Parathyroid adenoma (tissue), 2 donors: ENCODE results near the gene ST8SIA5.

Experiments
- H2AFZ ChIP-seq: fragments of 300-600 bp; sonication (generic); one replicate; pipeline ENCODE4 v1.7.0; 2017; ENCODE audit warnings: antibody characterized with exemption, mild to moderate bottlenecking
- H3K27ac ChIP-seq: fragments of 300-600 bp; sonication (generic); one replicate; pipeline ENCODE4 v1.7.0; 2017
- H3K27me3 ChIP-seq: fragments of 300-600 bp; sonication (generic); one replicate; pipeline ENCODE4 v1.7.0; 2017; ENCODE audit warnings: low read length; ENCODE audit not compliant: control insufficient read depth, insufficient read depth
- H3K36me3 ChIP-seq: fragments of 300-600 bp; sonication (generic); one replicate; pipeline ENCODE4 v1.7.0; 2017; ENCODE audit warnings: low read length; ENCODE audit not compliant: control insufficient read depth, insufficient read depth
- H3K4me1 ChIP-seq: fragments of 300-600 bp; sonication (generic); one replicate; pipeline ENCODE4 v1.7.0; 2017; ENCODE audit warnings: control low read depth
- H3K4me2 ChIP-seq: fragments of 300-600 bp; sonication (generic); one replicate; pipeline ENCODE4 v1.7.0; 2017; ENCODE audit warnings: low read length
- H3K4me3 ChIP-seq: fragments of 300-600 bp; sonication (generic); one replicate; pipeline ENCODE4 v1.7.0; 2017; ENCODE audit warnings: low read depth, low read length
- H3K79me2 ChIP-seq: fragments of 300-600 bp; sonication (generic); one replicate; pipeline ENCODE4 v1.7.0; 2017; ENCODE audit warnings: control low read depth
- H3K9ac ChIP-seq: fragments of 300-600 bp; sonication (generic); one replicate; pipeline ENCODE4 v1.7.0; 2017; ENCODE audit warnings: mild to moderate bottlenecking
- H3K9me3 ChIP-seq: fragments of 300-600 bp; sonication (generic); one replicate; pipeline ENCODE4 v1.7.0; 2017; ENCODE audit warnings: low read length; ENCODE audit not compliant: control insufficient read depth
- TF ChIP-seq, protein P1 (sequence below): fragments of 300-600 bp; sonication (generic); IDR thresholded peaks from one replicate; pipeline ENCODE4 v1.7.0; 2017; ENCODE audit warnings: antibody characterized with exemption, mild to moderate bottlenecking
- donor health status: primary hyperparathyroidism.

Gene ST8SIA5

DNA sequence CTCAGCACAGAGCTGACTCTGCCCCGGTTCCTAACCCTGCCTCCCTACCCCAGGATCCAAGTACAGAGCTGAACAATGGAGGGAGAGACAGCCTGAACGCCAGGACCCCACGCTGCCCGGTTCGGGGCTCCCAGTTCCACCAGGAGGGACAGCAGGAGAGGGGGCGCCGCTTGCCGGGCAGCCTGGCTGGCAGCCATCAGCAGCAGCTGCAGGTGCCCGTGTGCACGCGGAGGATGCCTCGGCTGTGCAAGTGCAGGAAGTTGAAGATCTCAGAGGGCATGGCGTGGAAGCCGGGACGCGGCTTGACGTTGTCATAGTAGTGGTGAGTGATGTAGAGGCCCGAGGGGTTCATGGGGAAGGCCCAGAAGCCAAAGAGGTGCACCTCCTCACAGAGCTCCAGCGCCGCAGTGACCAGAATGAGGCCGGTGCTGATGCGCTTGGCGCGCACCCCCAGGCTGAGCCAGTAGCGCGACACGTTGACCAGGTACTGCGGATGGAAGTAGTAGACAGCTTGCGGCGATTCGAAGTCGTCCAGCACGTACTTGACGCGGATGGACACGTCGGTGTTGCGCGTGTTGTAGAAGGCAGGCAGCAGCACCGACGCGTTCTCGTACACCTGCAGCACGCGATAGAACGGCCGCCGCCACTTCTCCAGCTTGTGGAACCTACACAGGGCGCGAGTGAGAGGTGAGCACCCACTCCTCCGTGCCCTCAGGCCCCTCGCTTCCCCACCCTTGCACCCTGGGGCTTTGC is 76.8 kb downstream of the ST8SIA5 start:
- Histone ChIP-seq H3K9ac (no peak overlapping the region), H3K79me2 (peaks cover 5% of the 10 kb centered on the region), H3K9me3 (no peaks in the 10 kb centered on the region), H3K36me3 (no peaks in the 10 kb centered on the region), H2AFZ (no peak overlapping the region), H3K4me1 (peaks cover 30% of the 10 kb centered on the region), H3K27ac (no peak overlapping the region), H3K4me2 (no peak overlapping the region), H3K4me3 (no peak overlapping the region), H3K27me3 (no peaks in the 10 kb centered on the region)
- TF ChIP-seq, protein P1, sequence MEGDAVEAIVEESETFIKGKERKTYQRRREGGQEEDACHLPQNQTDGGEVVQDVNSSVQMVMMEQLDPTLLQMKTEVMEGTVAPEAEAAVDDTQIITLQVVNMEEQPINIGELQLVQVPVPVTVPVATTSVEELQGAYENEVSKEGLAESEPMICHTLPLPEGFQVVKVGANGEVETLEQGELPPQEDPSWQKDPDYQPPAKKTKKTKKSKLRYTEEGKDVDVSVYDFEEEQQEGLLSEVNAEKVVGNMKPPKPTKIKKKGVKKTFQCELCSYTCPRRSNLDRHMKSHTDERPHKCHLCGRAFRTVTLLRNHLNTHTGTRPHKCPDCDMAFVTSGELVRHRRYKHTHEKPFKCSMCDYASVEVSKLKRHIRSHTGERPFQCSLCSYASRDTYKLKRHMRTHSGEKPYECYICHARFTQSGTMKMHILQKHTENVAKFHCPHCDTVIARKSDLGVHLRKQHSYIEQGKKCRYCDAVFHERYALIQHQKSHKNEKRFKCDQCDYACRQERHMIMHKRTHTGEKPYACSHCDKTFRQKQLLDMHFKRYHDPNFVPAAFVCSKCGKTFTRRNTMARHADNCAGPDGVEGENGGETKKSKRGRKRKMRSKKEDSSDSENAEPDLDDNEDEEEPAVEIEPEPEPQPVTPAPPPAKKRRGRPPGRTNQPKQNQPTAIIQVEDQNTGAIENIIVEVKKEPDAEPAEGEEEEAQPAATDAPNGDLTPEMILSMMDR, result no peak

DNA sequence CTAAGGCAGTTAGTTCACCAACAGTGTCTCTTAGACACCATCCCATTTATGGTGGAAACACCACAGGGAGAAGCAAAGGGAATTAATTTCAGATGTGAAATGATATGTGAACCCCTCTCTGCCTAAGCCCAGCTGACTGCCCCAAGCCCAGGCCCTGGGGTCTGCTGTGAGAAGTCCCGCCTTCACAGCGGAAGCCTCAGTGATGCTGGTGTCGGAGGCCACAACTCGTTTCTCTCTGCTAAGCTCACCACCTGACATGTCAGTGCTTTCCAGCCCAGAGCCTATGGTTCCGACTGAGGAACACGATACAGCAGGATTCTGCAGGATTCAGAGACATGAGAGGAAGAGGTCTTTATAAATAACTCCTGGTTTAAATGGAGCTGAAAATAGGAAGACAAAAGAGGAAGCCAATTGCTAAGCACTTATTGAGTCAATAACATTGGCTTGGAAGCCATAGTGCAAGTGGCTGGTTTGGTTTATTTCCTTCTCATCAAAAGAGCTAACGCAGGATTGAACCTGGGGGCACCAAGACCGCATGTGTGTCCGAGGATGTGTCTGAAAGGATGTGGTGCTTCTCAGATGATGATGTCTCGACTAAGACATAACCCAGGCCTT is 78.0 kb downstream of the ST8SIA5 start:
- H3K4me3 ChIP-seq, result no peak overlapping the region
- TF ChIP-seq, protein P1, result no peak
- no peak overlapping the region for H2AFZ ChIP-seq
- no peak overlapping the region for H3K4me2 ChIP-seq
- H3K9me3 ChIP-seq, result no peaks in the 10 kb centered on the region
- no peaks in the 10 kb centered on the region for H3K36me3 ChIP-seq
- H3K27ac ChIP-seq, result no peak overlapping the region
- no peak overlapping the region for H3K9ac ChIP-seq
- H3K79me2 ChIP-seq, result peaks cover 5% of the 10 kb centered on the region
- H3K27me3 ChIP-seq, result no peaks in the 10 kb centered on the region
- H3K4me1 ChIP-seq, result peaks cover 37% of the 10 kb centered on the region

DNA sequence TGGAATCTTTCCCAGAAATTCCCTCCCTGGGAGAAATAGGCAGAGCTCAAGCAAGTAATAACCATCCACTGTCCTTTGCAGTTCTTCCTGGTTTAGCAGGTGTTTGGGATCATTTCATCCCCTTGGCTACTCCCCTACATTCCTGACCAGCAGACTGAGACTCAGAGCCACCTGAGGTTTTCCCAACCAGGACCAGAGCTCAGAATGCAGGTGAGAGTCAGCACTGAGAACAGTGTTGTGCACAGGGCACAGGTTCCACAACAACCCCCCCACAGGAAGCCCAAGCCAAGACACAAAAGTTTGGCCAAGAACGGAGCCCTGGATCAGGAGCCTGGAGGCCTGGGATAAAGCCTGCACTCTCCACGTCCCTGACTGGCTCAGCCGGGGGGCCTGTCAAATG is 78.8 kb downstream of the ST8SIA5 start:
- H3K36me3 ChIP-seq, result no peaks in the 10 kb centered on the region
- H3K4me2 ChIP-seq, result no peak overlapping the region
- H2AFZ ChIP-seq, result peak overlapping the region; percentile 13
- H3K9ac ChIP-seq, result no peak overlapping the region
- no peak overlapping the region for H3K4me3 ChIP-seq
- TF ChIP-seq, protein P1, result no peak
- H3K27ac ChIP-seq, result peak overlapping the region; percentile 69
- no peaks in the 10 kb centered on the region for H3K9me3 ChIP-seq
- H3K27me3 ChIP-seq, result no peaks in the 10 kb centered on the region
- H3K4me1 ChIP-seq, result peaks cover 41% of the 10 kb centered on the region
- peaks cover 2% of the 10 kb centered on the region for H3K79me2 ChIP-seq

DNA sequence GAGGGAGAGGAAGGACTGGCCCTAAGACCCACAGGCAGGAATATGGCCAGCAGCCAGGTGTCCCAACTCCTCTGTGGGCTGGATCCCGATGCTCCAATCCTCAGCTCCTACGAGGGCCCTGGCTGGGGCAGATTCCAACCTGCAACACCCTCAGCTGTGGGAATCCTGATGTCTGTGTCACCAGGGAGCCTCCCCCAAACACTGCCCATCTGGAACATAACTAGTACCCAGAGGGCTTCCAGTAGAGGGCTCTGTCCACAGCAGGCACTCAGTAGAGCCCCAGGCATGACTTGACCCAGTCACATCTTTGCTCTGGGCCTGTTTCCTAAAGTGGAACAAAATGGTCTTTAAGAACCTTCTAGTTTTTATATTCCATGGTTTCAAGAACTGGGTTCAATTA is 79.2 kb downstream of the ST8SIA5 start:
- Histone ChIP-seq H3K27me3 (no peaks in the 10 kb centered on the region), H3K36me3 (no peaks in the 10 kb centered on the region), H3K4me1 (peaks cover 41% of the 10 kb centered on the region), H2AFZ (no peak overlapping the region), H3K4me3 (no peak overlapping the region), H3K9ac (no peak overlapping the region), H3K27ac (peak overlapping the region; percentile 69), H3K79me2 (peaks cover 2% of the 10 kb centered on the region), H3K9me3 (no peaks in the 10 kb centered on the region), H3K4me2 (no peak overlapping the region)
- TF ChIP-seq, protein P1, result peak; percentile 43
